Measurements from ENCODE around the gene POLDIP3.
A peak's percentile ranks its signal among the peaks of the same experiment; 100 is the strongest.
"Not testable (repeated sequence)": the region's sequence is repeated elsewhere in the genome, so short reads cannot be mapped to it uniquely, and the experiment has no call there.

POLDIP3 gene

DNA sequence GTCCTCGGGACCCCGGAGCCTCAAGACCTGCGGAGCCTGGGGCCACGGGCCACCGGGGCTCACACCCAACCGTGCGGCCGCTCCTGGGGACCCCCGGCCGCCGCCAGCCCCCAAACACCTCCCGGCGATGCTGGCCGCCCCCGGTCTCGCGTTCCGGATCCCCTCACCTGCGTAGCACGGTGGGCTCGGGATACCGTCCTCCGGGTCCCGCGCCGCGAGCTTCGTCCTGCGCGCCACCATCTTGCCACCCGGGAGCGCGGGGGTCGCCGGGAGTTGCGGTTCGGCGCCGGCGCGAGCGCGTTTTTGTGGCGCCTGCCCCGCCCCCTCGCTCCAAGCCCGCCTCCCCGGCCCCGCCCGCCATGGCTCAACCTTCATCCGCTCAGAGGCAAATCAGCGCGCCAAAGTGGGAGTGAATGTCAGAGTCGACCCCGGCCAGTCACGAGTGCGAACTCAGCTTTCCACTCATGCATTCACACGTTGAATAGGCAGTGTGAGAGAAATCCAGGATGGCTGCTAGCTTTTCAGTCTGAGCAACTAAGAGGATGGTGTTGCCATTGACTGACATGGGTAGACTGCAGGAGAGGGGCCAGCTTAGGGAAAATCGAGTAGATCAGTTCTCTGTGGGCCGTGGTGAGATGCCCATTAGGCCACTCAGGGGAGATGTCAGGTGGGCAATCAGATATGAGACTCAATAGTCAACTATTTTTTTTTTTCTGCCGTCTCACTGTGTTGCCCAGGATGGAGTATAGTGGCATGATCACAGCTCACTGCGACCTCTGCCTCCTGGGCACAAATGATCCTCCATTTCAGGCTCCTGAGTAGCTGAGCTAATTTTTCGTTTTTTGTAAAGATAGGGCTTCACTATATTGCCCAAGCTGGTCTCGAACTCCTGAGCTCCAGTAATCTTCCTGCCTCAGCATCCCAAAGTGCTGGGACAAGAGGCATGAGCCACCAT, 32.6 kb downstream of the POLDIP3 start:
- TF ChIP-seq, protein P1, sequence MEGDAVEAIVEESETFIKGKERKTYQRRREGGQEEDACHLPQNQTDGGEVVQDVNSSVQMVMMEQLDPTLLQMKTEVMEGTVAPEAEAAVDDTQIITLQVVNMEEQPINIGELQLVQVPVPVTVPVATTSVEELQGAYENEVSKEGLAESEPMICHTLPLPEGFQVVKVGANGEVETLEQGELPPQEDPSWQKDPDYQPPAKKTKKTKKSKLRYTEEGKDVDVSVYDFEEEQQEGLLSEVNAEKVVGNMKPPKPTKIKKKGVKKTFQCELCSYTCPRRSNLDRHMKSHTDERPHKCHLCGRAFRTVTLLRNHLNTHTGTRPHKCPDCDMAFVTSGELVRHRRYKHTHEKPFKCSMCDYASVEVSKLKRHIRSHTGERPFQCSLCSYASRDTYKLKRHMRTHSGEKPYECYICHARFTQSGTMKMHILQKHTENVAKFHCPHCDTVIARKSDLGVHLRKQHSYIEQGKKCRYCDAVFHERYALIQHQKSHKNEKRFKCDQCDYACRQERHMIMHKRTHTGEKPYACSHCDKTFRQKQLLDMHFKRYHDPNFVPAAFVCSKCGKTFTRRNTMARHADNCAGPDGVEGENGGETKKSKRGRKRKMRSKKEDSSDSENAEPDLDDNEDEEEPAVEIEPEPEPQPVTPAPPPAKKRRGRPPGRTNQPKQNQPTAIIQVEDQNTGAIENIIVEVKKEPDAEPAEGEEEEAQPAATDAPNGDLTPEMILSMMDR (conservative IDR thresholded peaks at IDR 0.05; ENCODE audit: low read depth), result no peak
- peak; percentile 59 for DNase-seq (ENCODE audit: low spot score)
- peak overlapping the region; percentile 64 for H3K27ac ChIP-seq
- ChIA-PET CTCF (no interaction called here), POLR2A (ENCODE audit: low non-redundant PET) (interaction anchor here (0.6 kb wide), 1 partner anchor 569 kb away, joined by 3 read pairs; no protein-coding TSS in a partner anchor)

DNA sequence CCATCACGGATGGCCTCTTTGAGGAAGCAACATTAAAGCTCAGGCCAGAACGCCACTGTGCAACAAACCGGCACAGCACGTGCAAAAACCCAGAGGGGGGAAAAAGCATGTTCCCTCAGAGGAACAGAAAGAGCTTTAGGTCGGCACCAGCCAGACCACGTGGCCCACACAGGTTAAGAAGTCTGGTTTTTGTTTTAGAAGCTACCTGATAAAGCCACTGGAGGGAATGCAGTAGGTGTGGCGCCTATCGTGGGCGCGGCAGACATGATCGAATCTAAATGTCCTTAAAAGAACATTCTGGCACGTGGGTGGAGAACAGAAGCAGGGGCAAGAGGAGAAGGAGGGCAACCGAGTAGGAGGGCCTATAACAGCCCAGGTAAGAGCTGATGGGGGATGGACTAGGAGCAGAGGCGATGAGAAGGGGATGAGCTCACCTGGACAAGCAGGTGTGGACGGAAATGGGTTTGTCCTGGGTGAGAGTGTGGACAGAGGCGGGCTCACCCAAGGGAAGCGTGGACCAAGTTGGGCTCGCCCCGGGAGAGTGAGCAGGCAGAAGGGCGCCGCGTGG, 33.4 kb downstream of the POLDIP3 start:
- peak overlapping the region; percentile 64 for H3K27ac ChIP-seq
- CTCF ChIA-PET; DNase-seq (ENCODE audit: low spot score); POLR2A ChIA-PET (ENCODE audit: low non-redundant PET): not testable (repeated sequence)

DNA sequence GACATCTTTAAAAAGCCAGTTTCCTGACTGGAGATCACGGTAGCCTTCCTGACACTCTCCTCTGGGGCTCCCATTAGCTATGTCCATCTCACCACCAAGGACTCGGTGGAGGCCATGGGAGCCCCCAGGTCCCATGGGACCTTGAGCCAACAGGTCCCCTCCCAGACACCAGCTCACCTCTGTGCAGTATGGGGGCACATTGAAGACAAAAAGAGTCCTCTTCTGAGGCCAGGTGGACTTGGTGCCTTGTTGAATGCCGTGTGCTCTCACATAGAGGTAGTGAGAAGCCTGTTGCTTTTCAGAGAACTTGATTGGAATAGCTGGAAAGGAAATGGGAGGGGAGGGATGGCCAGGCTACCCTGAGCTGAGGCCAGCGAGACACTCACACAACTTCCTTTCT, 34.6 kb downstream of the POLDIP3 start:
- POLR2A ChIA-PET (ENCODE audit: low non-redundant PET); DNase-seq (ENCODE audit: low spot score); H3K27ac ChIP-seq; CTCF ChIA-PET: not testable (repeated sequence)

DNA sequence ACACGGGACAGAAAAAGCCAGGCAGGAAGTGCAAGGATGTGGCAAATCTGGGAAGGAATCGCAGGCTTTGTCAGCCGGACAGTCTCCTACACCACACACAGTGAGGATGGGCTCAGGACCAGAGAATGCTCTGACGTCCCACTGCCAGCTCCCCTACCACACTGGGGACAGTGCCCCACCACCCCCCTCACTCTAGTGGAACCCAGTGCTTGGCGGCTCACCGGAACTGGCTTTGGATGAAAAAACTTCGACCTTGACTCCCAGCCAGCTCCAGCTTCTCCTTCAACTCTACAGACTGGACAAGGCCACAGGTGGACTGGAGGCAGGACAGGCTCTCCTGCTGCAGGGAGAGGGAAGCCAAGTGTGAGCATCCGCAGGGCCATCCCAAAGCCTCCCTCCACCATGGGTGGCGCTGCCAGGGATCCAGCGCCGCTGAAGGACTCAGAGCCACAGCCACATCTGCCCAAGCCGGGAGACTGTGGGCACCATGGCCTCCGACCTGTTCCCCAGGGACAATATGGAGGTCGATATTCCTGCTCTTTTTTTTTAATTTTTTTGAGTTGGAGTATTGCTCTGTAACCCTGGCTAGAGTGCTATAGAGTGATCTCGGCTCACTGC, 37.0 kb downstream of the POLDIP3 start:
- TF ChIP-seq, protein P1 (conservative IDR thresholded peaks at IDR 0.05; ENCODE audit: low read depth), result no peak
- H3K27ac ChIP-seq, result no peak overlapping the region
- ChIA-PET CTCF (no interaction called here), POLR2A (ENCODE audit: low non-redundant PET) (no interaction called here)
- no peak for DNase-seq (ENCODE audit: low spot score)

DNA sequence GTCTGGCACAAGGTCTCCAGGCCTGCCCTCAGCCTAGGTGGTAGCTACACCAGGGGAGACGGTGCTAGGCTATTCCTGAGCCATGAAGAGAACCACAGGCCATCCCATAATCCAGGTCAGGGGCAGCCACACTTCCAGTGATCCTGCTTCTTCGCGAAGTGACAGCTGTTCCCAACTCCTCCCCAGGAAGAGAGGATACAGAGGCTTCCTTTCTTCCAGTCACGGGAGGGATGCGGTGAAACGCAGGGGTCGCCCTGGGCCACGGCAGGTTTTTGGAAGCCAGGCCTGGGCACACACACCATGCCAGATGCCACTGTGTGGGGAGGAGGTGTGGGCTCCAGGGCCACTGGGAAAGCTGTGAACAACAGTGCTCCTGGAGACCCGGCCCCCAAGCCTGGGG, 37.5 kb downstream of the POLDIP3 start:
- DNase-seq (ENCODE audit: low spot score); H3K27ac ChIP-seq; POLR2A ChIA-PET (ENCODE audit: low non-redundant PET); CTCF ChIA-PET: not testable (repeated sequence)

DNA sequence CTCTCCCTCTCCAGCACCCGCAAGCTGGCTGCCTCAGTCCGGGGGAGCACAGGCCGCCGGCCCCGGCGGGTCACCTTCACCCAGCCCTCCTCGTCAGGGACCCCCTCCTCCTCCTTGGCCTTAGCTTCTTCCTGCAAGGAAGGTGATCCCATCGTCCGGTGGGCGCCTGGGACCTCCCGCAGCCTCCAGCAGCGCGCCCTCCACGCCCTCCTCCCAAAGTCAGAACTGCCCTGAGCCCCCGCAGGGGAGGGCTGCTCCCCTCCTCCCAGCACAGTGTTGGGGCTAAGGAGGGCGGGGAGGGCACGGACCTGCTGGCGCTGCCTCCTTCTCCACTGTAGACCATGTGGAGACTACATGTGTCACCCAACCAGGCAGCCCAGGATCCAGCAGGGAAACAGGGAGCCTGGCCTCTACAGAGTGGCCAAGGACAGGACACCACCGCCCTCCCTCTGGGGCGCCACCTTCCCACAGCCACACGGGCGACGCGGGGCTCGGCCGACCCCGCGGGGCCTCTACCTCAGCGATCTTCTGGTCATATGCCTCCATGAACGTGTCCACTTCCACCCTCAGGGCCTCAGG, 38.6 kb downstream of the POLDIP3 start:
- H3K27ac ChIP-seq; DNase-seq (ENCODE audit: low spot score); CTCF ChIA-PET; POLR2A ChIA-PET (ENCODE audit: low non-redundant PET): not testable (repeated sequence)

DNA sequence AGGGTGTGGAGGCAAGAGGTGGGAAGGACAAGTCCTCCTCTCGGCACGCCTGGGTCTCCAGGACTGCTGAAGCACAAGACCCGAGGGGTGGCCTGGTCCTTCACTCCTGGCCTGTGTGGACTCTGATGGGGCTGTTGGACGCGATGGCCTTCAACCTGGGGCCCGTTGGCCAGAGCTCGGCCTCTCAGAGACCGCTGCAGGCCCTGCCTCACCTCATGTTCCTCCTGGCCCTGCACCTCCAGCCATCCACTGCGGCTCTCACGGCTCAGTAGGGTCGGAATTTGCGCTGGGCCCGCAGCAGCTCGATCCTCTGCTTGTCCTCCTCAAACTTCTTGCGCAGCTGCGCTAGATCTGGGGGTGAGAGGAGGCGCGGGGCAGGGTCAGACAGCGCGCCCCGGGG, 40.2 kb downstream of the POLDIP3 start:
- H3K27ac ChIP-seq; CTCF ChIA-PET; POLR2A ChIA-PET (ENCODE audit: low non-redundant PET); DNase-seq (ENCODE audit: low spot score): not testable (repeated sequence)

DNA sequence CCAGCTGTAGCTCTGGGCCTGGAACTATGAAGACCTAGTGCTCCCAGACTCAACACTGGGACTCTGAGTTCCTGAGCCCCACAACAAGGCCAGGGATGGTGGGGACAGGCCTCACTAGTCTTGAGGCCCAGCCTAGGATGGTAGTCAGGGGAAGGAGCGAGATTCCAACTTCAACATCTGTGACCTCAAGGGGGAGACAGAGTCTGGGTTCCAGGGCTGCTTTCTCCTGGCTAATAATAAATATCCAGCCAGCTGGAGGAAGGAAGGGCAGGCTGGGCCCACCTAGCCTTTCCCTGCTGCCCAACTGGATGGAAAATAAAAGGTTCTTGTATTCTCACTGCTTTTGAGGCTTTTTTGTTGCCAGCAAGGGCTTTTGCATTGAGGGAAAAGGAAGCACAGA, 40.6 kb downstream of the POLDIP3 start:
- H3K27ac ChIP-seq; DNase-seq (ENCODE audit: low spot score); CTCF ChIA-PET; POLR2A ChIA-PET (ENCODE audit: low non-redundant PET): not testable (repeated sequence)

DNA sequence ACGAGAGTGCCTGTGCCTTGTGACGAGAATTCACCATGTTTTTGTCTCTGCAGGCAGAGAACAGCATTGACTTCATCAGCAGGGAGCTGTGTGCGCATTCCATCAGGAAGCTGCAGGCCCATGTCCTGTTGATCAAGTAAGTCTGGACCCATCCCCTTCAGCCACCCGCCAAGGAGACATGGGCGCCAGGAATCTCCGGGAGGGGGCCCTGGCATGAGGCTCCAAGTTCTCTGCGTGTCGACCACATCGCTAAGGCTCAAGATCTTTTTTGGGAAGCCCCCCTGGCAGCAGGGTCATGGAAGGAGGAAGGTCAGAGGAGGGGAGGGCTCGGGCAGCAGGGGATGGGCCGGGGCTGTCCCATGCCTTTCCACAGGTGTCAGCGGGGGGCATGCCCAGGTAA, 43.6 kb downstream of the POLDIP3 start:
- DNase-seq (ENCODE audit: low spot score); POLR2A ChIA-PET (ENCODE audit: low non-redundant PET); CTCF ChIA-PET: not testable (repeated sequence)
- peak overlapping the region; percentile 40 for H3K27ac ChIP-seq

DNA sequence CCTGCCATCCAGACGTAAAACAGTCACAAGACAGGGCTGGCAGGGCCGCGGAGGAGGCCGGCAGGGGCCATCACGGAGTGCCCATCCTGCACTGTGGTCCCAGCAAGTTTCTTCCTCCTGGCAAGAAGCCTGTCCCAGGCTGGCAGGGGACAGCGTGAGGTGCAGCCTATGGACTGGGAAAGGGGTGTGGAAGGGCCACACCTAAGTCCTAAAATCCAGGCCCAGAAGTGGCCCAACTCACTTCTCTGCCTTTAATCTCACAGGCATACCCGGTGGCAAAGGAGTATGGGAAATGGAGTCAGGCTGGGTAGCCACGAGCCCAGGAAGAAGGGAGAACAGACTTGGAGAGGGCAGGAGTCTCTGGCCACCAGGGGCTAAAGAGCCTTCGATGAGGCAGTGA, 44.1 kb downstream of the POLDIP3 start:
- DNase-seq (ENCODE audit: low spot score); POLR2A ChIA-PET (ENCODE audit: low non-redundant PET); CTCF ChIA-PET: not testable (repeated sequence)
- peak overlapping the region; percentile 40 for H3K27ac ChIP-seq

DNA sequence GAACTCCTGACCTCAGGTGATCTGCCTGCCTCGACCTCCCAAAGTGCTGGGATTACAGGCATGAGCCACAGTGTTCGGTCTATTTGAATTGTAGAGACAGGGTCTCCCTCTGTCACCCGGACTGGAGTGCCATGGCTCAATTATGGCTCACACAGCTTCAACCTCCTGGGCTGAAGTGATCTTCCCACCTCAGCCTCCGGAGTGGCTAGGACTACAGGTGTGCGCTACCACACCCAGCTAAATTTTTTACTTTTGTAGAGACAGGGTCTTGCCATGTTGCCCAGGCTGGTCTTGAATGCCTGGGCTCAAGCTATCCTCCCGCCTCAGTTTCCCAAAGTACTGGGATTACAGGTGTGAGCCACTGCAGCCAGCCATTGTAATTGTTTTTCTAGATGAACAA, 46.7 kb downstream of the POLDIP3 start:
- DNase-seq (ENCODE audit: low spot score); H3K27ac ChIP-seq; POLR2A ChIA-PET (ENCODE audit: low non-redundant PET): not testable (repeated sequence)
- CTCF ChIA-PET, result interaction anchor here (0.6 kb wide), 1 partner anchor 187 kb away, joined by 3 read pairs; no protein-coding TSS in a partner anchor
